Naive thymus-derived CD4-positive, alpha-beta T cell (primary cell): ENCODE measurements around the gene ACAA2. TPM values are rescaled to one million over a fixed set of nuclear protein-coding genes. Genes with fewer than 3 reads are reported as not detected.

Experiments used
- ATAC-seq: fragments of 150-1000 bp; cut with Tn5 transposase; 2 replicates; pipeline ENCODE4 v1.10.0; 2021; ENCODE audit warnings: mild to moderate bottlenecking, moderate library complexity
- CTCF ChIA-PET: fragments of 350-600 bp; sonication (Branson Sonifier 250); formaldehyde crosslinking; loops from one replicate; lab custom pipeline; 2021; ENCODE audit warnings: antibody characterized with exemption; lab: Charles Lee
- POLR2A ChIA-PET: fragments of 350-600 bp; sonication (Branson Sonifier 250); formaldehyde crosslinking; loops from one replicate; lab custom pipeline; 2021; ENCODE audit warnings: antibody characterized with exemption, inconsistent platforms; lab: Charles Lee
- DNase-seq, 9 donors: peaks; one replicate each; pipeline versions ENCODE4 v3.0.0 to v3.0.0-alpha.2; 2020 to 2022; ENCODE audit warnings: mixed read lengths in 1 of 9
- H3K27ac ChIP-seq: one replicate; pipeline ENCODE4 v1.7.0; 2013; ENCODE audit warnings: mild to moderate bottlenecking, low read depth, low read length, moderate library complexity
- H3K27me3 ChIP-seq, 2 donors: one replicate each; pipeline ENCODE4 v1.7.0; 2013; ENCODE audit warnings: low read length in 2 of 2, mild to moderate bottlenecking in 2 of 2, moderate library complexity in 2 of 2; ENCODE audit not compliant: control insufficient read depth in 2 of 2, insufficient read depth in 2 of 2
- H3K36me3 ChIP-seq, 3 experiments: 1 replicate in 2 of 3; 2 replicates in 1 of 3; pipeline ENCODE4 v1.7.0; 2013; ENCODE audit warnings: low read length in 3 of 3, mild to moderate bottlenecking in 3 of 3, moderate library complexity in 1 of 3; ENCODE audit not compliant: insufficient read depth in 3 of 3, control insufficient read depth in 2 of 3
- H3K4me1 ChIP-seq, 2 donors: one replicate each; pipeline ENCODE4 v1.7.0; 2013; ENCODE audit warnings: low read length in 2 of 2, mild to moderate bottlenecking in 2 of 2, moderate library complexity in 1 of 2; ENCODE audit not compliant: control insufficient read depth in 2 of 2, insufficient read depth in 2 of 2
- H3K4me3 ChIP-seq: 2 replicates; pipeline ENCODE4 v1.7.0; 2013; ENCODE audit warnings: mild to moderate bottlenecking, low read length
- H3K9me3 ChIP-seq, 3 experiments: 1 replicate in 2 of 3; 2 replicates in 1 of 3; pipeline ENCODE4 v1.7.0; 2013; ENCODE audit warnings: low read length in 3 of 3; ENCODE audit not compliant: control insufficient read depth in 2 of 3
- H3K27ac Mint-ChIP-seq, 9 donors: one replicate each; pipeline ENCODE4 v1.8.0; 2020 to 2022; ENCODE audit warnings: mixed read lengths in 9 of 9, mild to moderate bottlenecking in 8 of 9, moderate library complexity in 5 of 9, inconsistent platforms in 2 of 9
- H3K27me3 Mint-ChIP-seq, 5 donors: one replicate each; pipeline ENCODE4 v1.8.0; 2021 to 2022; ENCODE audit warnings: mixed read lengths in 5 of 5, mild to moderate bottlenecking in 1 of 5
- H3K36me3 Mint-ChIP-seq, 5 donors: one replicate each; pipeline ENCODE4 v1.8.0; 2020 to 2022; ENCODE audit warnings: mixed read lengths in 5 of 5, mild to moderate bottlenecking in 3 of 5, inconsistent platforms in 1 of 5
- H3K4me1 Mint-ChIP-seq, 7 donors: one replicate each; pipeline ENCODE4 v1.8.0; 2020 to 2022; ENCODE audit warnings: mixed read lengths in 7 of 7, mild to moderate bottlenecking in 3 of 7, inconsistent platforms in 1 of 7
- H3K4me3 Mint-ChIP-seq, 10 donors: one replicate each; pipeline ENCODE4 v1.8.0; 2020 to 2022; ENCODE audit warnings: mild to moderate bottlenecking in 10 of 10, mixed read lengths in 10 of 10, moderate library complexity in 6 of 10, inconsistent platforms in 2 of 10
- H3K9me3 Mint-ChIP-seq, 11 donors: one replicate each; pipeline ENCODE4 v1.8.0; 2020 to 2022; ENCODE audit warnings: mixed read lengths in 11 of 11, mild to moderate bottlenecking in 4 of 11, inconsistent platforms in 1 of 11, moderate library complexity in 1 of 11
- intact Hi-C, 2 donors: fragments of 100-400 bp; cut with micrococcal nuclease; formaldehyde crosslinking; loops; one replicate each; pipeline ENCODE4 v1.15.1; 2023
- polyA plus RNA-seq, 2 donors: library from polyadenylated mRNA; unstranded; fragments of 300-500 nt; fragmentation: Illumina TruSeq; gene quantifications; one replicate each; pipeline ENCODE4 v1.2.3, GENCODE V29; 2021
- total RNA-seq, 6 experiments: library from RNA in 5 of 6; stranded (reverse) in 5 of 6; gene quantifications; 1 replicate in 5 of 6; 2 replicates in 1 of 6; pipeline ENCODE4 v1.2.3 and lab custom pipeline; 2021 to 2026

Gene ACAA2
- total and polyA plus RNA-seq, 7 experiments from 2014 or later: 15.4 to 94.7 (median 29.3) TPM

DNA sequence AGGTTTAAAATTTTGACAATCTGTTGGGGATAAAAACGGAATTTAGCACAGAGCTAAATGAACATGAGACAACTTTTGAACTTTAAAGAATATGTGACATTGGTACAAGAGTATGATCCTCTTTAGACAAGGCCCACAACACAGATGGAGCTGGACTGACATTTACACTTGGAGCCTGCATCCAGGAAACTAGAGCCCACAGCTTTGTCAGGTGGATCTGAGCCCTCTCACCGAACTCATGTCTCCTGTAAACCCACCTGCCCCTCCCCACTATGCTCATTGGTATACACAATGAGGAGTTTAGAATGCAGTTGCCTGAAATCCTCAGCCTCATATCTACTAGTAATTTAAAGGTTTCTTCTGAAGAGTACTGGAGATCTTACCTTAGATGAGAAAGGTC, 22.1 kb upstream of the ACAA2 start:
- peak overlapping the region in 1 of 9 donors; percentile 48 for H3K27ac Mint-ChIP-seq
- no peak for ATAC-seq
- H3K4me3 Mint-ChIP-seq: no peak overlapping the region
- DNase-seq: no peak
- H3K36me3 ChIP-seq: no peaks in the 10 kb centered on the region
- ChIA-PET POLR2A (no interaction called here), CTCF (no interaction called here)
- intact Hi-C loops: no loop called here
- no peak overlapping the region for H3K4me3 ChIP-seq
- no peaks in the 10 kb centered on the region for H3K27me3 Mint-ChIP-seq
- H3K36me3 Mint-ChIP-seq: peaks cover 0 to 7% (median 0%) of the 10 kb centered on the region in 5 donors
- no peaks in the 10 kb centered on the region for H3K27me3 ChIP-seq
- no peak overlapping the region for H3K27ac ChIP-seq
- H3K9me3 Mint-ChIP-seq: peaks cover 0 to 17% (median 2%) of the 10 kb centered on the region in 11 donors
- H3K4me1 ChIP-seq: no peaks in the 10 kb centered on the region
- peaks cover 0 to 4% (median 0%) of the 10 kb centered on the region in 7 donors for H3K4me1 Mint-ChIP-seq
- no peaks in the 10 kb centered on the region for H3K9me3 ChIP-seq

DNA sequence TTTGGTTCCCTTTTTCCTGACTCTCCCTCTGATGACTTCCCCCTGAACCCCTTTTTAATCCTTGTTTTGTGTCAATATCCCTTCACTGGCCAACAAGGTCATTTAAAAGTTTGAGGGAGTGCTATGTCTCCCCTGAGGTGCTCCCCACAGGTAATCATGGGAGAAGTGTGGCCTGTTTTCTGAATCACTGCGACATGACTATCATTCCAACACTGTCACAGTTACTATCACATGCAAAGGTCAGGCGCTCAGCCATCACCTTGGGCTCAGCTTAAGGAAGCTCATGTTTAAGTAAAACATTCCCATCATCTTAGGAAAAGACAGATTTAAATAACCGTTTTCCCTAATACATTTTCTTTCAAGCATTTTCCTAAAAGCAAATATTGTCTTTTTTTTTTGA, 20.9 kb upstream of the ACAA2 start:
- Mint-ChIP-seq H3K27me3 (peaks cover 0 to 2% (median 0%) of the 10 kb centered on the region in 5 donors), H3K36me3 (peaks cover 0 to 10% (median 0%) of the 10 kb centered on the region in 5 donors), H3K27ac (no peak overlapping the region), H3K4me1 (peaks cover 0 to 5% (median 0%) of the 10 kb centered on the region in 7 donors), H3K9me3 (peaks cover 0 to 28% (median 8%) of the 10 kb centered on the region in 11 donors), H3K4me3 (no peak overlapping the region)
- DNase-seq: no peak
- ChIA-PET POLR2A (no interaction called here), CTCF (interaction anchor here (0.6 kb wide), 1 partner anchor 92 kb away, joined by 5 read pairs; no protein-coding TSS in a partner anchor)
- Histone ChIP-seq H3K4me3 (no peak overlapping the region), H3K9me3 (no peaks in the 10 kb centered on the region), H3K4me1 (no peaks in the 10 kb centered on the region), H3K36me3 (no peaks in the 10 kb centered on the region), H3K27ac (no peak overlapping the region), H3K27me3 (no peaks in the 10 kb centered on the region)
- intact Hi-C loops: no loop called here
- ATAC-seq: no peak

DNA sequence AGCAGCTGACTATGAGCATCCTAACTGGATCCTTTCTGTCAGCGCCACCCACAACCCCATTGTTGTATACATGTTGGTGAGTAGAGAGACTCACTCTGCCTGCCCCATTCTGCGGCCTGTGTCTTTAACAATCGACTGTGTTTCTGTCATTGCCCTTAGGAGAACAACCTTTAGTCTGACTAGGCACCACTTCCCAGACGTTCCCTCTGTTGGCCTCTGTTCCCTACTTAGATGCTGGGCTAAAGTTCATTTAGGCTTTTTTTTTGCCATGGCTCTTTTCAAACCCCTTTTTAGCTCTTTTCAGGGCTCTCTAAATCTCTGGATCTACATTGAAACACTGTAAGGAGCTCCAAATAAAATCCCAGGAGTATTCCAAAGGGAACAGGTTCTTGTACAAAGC, 20.5 kb upstream of the ACAA2 start:
- POLR2A ChIA-PET: no interaction called here
- ATAC-seq: no peak
- Histone ChIP-seq H3K4me3 (no peak overlapping the region), H3K27ac (no peak overlapping the region), H3K4me1 (no peaks in the 10 kb centered on the region), H3K27me3 (no peaks in the 10 kb centered on the region), H3K9me3 (no peaks in the 10 kb centered on the region), H3K36me3 (no peaks in the 10 kb centered on the region)
- H3K36me3 Mint-ChIP-seq: peaks cover 0 to 11% (median 0%) of the 10 kb centered on the region in 5 donors
- DNase-seq: no peak
- H3K9me3 Mint-ChIP-seq: peaks cover 0 to 33% (median 8%) of the 10 kb centered on the region in 11 donors
- no peak overlapping the region for H3K4me3 Mint-ChIP-seq
- intact Hi-C loops: no loop called here
- CTCF ChIA-PET: no interaction called here
- H3K27me3 Mint-ChIP-seq: peaks cover 0 to 3% (median 0%) of the 10 kb centered on the region in 5 donors
- H3K4me1 Mint-ChIP-seq: peaks cover 0 to 5% (median 0%) of the 10 kb centered on the region in 7 donors
- H3K27ac Mint-ChIP-seq: no peak overlapping the region

DNA sequence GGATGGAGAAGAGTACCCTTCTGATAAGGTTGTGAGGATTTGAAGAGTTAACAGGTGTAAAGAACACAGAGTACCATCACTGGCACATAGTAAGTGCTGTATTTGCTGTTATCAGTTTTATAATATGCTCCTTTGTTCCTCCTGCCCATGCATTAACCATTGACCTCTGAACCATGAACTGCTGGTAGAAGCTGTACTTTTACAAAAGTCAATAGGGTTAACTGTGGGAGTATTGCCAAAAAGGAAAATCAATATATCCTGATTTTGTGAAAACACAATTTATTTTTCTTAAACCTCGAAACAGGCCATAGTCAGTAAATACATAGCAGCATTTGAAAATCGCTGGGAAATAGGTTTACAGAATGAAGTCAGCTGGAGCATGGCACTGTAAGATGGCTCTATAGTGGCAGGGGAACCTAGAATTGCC, 18.9 kb upstream of the ACAA2 start:
- no peak overlapping the region for H3K4me3 Mint-ChIP-seq
- peaks cover 0 to 5% (median 0%) of the 10 kb centered on the region in 7 donors for H3K4me1 Mint-ChIP-seq
- Histone ChIP-seq H3K4me1 (no peaks in the 10 kb centered on the region), H3K36me3 (no peaks in the 10 kb centered on the region), H3K4me3 (no peak overlapping the region), H3K27me3 (no peaks in the 10 kb centered on the region), H3K9me3 (peaks cover 0 to 4% (median 2%) of the 10 kb centered on the region in 3 experiments), H3K27ac (no peak overlapping the region)
- H3K27ac Mint-ChIP-seq: no peak overlapping the region
- peaks cover 0 to 22% (median 4%) of the 10 kb centered on the region in 5 donors for H3K36me3 Mint-ChIP-seq
- intact Hi-C loops: no loop called here
- POLR2A ChIA-PET: no interaction called here
- CTCF ChIA-PET: no interaction called here
- H3K27me3 Mint-ChIP-seq: peaks cover 0 to 9% (median 0%) of the 10 kb centered on the region in 5 donors
- DNase-seq (no peak), ATAC-seq (no peak)
- H3K9me3 Mint-ChIP-seq: peaks cover 3 to 48% (median 13%) of the 10 kb centered on the region in 11 donors

DNA sequence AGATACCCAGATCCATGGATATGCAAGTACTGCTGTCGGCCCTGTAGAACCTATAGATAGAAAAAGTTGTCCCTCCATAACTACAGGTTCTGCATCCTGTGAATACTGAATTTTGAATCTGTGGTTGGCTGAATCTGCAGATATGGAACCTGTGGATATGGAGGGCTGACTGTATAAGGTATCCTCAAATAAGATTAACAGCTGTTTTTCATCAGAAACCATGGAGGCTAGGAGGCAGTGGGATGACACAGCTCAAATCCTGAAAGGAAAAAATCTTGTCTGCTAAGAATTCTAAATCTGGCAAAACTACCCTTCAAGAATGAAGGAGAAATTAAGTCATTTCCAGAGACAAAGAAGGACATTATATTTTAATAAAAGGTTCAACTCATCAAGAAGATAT, 14.7 kb upstream of the ACAA2 start:
- Histone ChIP-seq H3K4me1 (no peaks in the 10 kb centered on the region), H3K4me3 (no peak overlapping the region), H3K36me3 (no peaks in the 10 kb centered on the region), H3K9me3 (peaks cover 0 to 7% (median 5%) of the 10 kb centered on the region in 3 experiments), H3K27ac (no peak overlapping the region), H3K27me3 (no peaks in the 10 kb centered on the region)
- Mint-ChIP-seq H3K9me3 (peaks cover 3 to 63% (median 29%) of the 10 kb centered on the region in 11 donors), H3K27ac (no peak overlapping the region), H3K27me3 (peaks cover 0 to 9% (median 0%) of the 10 kb centered on the region in 5 donors), H3K4me1 (peaks cover 0 to 11% (median 0%) of the 10 kb centered on the region in 7 donors), H3K36me3 (peaks cover 0 to 43% (median 7%) of the 10 kb centered on the region in 5 donors), H3K4me3 (no peak overlapping the region)
- intact Hi-C loops: loop anchor here in 1 of 2 donors (1.0 kb wide), 1 partner anchor 8 kb away; no protein-coding TSS in a partner anchor
- no peak for DNase-seq
- CTCF ChIA-PET: no interaction called here
- POLR2A ChIA-PET: no interaction called here
- no peak for ATAC-seq

DNA sequence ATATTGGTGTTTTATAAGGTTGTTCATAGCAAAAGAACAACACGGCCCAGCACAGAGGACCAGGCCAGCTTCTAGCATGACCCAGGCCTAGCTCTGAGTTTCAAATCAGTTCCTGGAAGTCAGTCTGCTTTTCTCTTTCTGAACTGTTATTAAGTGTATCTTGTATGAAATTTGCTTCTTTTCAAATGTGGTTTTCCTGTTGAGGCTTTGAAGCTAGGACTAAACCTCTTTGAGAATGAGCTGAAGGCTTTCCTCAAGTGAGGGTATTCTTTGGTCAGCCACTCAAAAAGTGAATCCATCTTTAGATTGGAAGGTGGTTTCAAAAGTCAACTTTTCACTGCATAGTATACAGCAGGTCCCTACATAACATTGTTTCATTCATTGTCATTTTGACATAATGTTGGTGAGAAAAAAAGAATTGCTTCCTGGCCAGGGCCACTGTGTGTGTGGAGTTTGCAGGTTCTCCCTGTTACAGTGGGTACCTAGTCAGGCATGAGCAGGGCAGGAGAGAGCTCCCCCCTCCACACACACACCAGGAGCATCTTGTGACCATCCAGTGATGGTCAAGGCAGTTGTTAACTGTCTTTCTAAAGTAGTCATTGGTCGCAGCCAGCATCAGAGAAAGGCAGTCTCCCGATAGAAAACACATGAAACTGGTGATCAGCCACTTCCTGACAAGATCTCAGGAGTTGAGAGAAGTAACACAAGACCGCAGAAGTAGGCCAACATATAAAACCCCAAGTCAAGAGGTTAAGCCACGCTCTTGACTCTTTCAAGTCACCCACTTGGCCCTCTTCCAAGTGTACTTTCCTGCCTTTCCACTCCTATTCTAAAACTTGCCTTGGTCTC, 6.7 kb upstream of the ACAA2 start:
- intact Hi-C loops: loop anchor here (1.0 to 10.0 kb wide), 5 partner anchors 8 to 875 kb away; partner anchors contain the start of gene SKA1 (in 2 of the 2)
- Mint-ChIP-seq H3K27me3 (no peaks in the 10 kb centered on the region), H3K27ac (peak overlapping the region; percentile 66 to 94 (median 88)), H3K9me3 (peaks cover 0 to 8% (median 0%) of the 10 kb centered on the region in 11 donors), H3K36me3 (peaks cover 0 to 53% (median 0%) of the 10 kb centered on the region in 5 donors), H3K4me1 (peaks cover 45 to 71% (median 66%) of the 10 kb centered on the region in 7 donors), H3K4me3 (peak overlapping the region; percentile 63 to 87 (median 76))
- Histone ChIP-seq H3K27me3 (no peaks in the 10 kb centered on the region), H3K36me3 (no peaks in the 10 kb centered on the region), H3K4me1 (peaks cover 38 to 44% of the 10 kb centered on the region in 2 donors), H3K27ac (peak overlapping the region; percentile 50), H3K4me3 (peak overlapping the region; percentile 21), H3K9me3 (no peaks in the 10 kb centered on the region)
- DNase-seq (peak in 8 of 9 donors; percentile 30 to 78 (median 68)), ATAC-seq (peak; percentile 89)
- ChIA-PET POLR2A (interaction anchor here (0.6 to 1.2 kb wide), 2 partner anchors 195 to 334 kb away, joined by 3 to 4 read pairs; no protein-coding TSS in a partner anchor), CTCF (interaction anchor here (0.6 to 1.0 kb wide), 3 partner anchors 37 to 336 kb away, joined by 3 to 4 read pairs (median 3); no protein-coding TSS in a partner anchor)
